ENCODE data around the gene ABCC5.

The ABCC5 gene

DNA sequence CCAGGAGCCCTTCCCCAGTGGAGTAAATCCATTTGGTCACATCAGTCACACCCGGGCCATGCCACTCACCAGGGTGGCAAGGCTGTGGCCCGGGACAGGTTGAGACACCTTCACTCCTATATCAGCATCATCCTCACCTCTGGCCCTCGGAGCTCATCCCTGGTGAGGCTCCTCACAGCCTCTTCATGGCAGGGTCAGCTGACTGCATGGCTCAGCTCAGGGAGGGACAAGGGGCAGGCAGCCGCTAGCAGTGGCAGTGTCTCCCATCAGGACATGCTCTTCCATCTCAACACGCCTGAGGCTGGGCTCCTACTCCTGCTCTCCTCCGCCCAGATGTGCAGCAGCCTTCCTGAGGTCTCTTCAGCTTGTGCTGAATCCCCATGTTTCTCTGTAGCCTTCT is 106.6 kb downstream of the ABCC5 start:
- Histone ChIP-seq H3K36me3 (ENCODE audit: insufficient read depth, low read length) (no peaks in the 10 kb centered on the region), H3K9me2 (replicated peaks; ENCODE audit: low read depth, low read length) (no peaks in the 10 kb centered on the region), H3K79me2 (ENCODE audit: insufficient read depth, low read length) (no peaks in the 10 kb centered on the region), H3K4me3 (ENCODE audit: low read length, poor library complexity, severe bottlenecking) (no peak overlapping the region), H4K20me1 (ENCODE audit: insufficient read depth, low read length, poor library complexity, severe bottlenecking) (no peaks in the 10 kb centered on the region), H3K4me1 (ENCODE audit: insufficient read depth, low read length, poor library complexity, severe bottlenecking) (no peaks in the 10 kb centered on the region), H3K9ac (ENCODE audit: low read depth, low read length, poor library complexity, severe bottlenecking) (no peak overlapping the region), H3K9me3 (ENCODE audit: insufficient read depth, low read depth, low read length) (no peaks in the 10 kb centered on the region), H3K27me3 (ENCODE audit: insufficient read depth, low read length, poor library complexity, severe bottlenecking) (no peaks in the 10 kb centered on the region), H2AFZ (ENCODE audit: low read length) (no peak overlapping the region), H3K4me2 (ENCODE audit: low read depth, low read length, poor library complexity, severe bottlenecking) (no peak overlapping the region), H3F3A (ENCODE audit: low read depth) (no peaks in the 10 kb centered on the region)
- TF ChIP-seq EZH2phosphoT487 (IDR thresholded peaks at IDR 0.05; ENCODE audit: borderline replicate concordance), result no peak
- TF ChIP-seq, protein P1, sequence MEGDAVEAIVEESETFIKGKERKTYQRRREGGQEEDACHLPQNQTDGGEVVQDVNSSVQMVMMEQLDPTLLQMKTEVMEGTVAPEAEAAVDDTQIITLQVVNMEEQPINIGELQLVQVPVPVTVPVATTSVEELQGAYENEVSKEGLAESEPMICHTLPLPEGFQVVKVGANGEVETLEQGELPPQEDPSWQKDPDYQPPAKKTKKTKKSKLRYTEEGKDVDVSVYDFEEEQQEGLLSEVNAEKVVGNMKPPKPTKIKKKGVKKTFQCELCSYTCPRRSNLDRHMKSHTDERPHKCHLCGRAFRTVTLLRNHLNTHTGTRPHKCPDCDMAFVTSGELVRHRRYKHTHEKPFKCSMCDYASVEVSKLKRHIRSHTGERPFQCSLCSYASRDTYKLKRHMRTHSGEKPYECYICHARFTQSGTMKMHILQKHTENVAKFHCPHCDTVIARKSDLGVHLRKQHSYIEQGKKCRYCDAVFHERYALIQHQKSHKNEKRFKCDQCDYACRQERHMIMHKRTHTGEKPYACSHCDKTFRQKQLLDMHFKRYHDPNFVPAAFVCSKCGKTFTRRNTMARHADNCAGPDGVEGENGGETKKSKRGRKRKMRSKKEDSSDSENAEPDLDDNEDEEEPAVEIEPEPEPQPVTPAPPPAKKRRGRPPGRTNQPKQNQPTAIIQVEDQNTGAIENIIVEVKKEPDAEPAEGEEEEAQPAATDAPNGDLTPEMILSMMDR (conservative IDR thresholded peaks at IDR 0.05; ENCODE audit: low read length), result no peak

- Histone ChIP-seq H4K20me1 (ENCODE audit: insufficient read depth, low read length, poor library complexity, severe bottlenecking) (no peaks in the 10 kb centered on the region), H3K4me3 (ENCODE audit: low read length, poor library complexity, severe bottlenecking) (no peak overlapping the region), H3K9me3 (ENCODE audit: insufficient read depth, low read depth, low read length) (no peaks in the 10 kb centered on the region), H3K79me2 (ENCODE audit: insufficient read depth, low read length) (no peaks in the 10 kb centered on the region), H3K4me2 (ENCODE audit: low read depth, low read length, poor library complexity, severe bottlenecking) (no peak overlapping the region), H3F3A (ENCODE audit: low read depth) (no peaks in the 10 kb centered on the region), H3K27me3 (ENCODE audit: insufficient read depth, low read length, poor library complexity, severe bottlenecking) (no peaks in the 10 kb centered on the region), H3K9me2 (replicated peaks; ENCODE audit: low read depth, low read length) (no peaks in the 10 kb centered on the region), H2AFZ (ENCODE audit: low read length) (no peak overlapping the region), H3K4me1 (ENCODE audit: insufficient read depth, low read length, poor library complexity, severe bottlenecking) (no peaks in the 10 kb centered on the region), H3K9ac (ENCODE audit: low read depth, low read length, poor library complexity, severe bottlenecking) (no peak overlapping the region), H3K36me3 (ENCODE audit: insufficient read depth, low read length) (no peaks in the 10 kb centered on the region)
- TF ChIP-seq, protein P1 (conservative IDR thresholded peaks at IDR 0.05; ENCODE audit: low read length), result no peak
These were observed 108.6 kb downstream of the ABCC5 start for GRCh38 chr3:183909030-183909600.

DNA sequence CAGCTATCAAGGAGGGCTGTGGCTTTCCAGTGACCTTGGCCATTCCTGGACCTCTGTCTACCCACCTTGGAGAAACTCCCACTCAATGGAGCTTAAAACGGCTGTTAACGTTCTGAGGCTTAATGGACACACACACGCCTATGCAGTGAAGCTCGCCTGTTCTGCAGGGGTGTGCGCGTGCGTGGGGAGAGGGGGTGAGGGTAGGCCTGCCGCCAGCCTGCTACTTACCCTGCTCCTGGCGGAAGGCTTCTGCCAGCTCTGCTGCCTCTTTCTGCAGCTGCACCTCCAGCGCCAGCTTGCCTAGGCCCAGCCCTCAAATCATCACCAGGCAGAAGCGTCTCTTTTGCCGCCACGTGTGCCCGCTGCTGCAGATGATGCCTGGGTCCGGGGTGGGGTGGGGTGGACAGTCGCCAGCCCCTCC is 109.8 kb downstream of the ABCC5 start:
- Histone ChIP-seq H3K9me2 (replicated peaks; ENCODE audit: low read depth, low read length) (no peaks in the 10 kb centered on the region), H3K4me2 (ENCODE audit: low read depth, low read length, poor library complexity, severe bottlenecking) (no peak overlapping the region), H3F3A (ENCODE audit: low read depth) (no peaks in the 10 kb centered on the region)

More for the DNA sequence above, 109.8 kb downstream of the ABCC5 start:
- Histone ChIP-seq H4K20me1 (ENCODE audit: insufficient read depth, low read length, poor library complexity, severe bottlenecking) (no peaks in the 10 kb centered on the region), H3K4me3 (ENCODE audit: low read length, poor library complexity, severe bottlenecking) (no peak overlapping the region), H3K9ac (ENCODE audit: low read depth, low read length, poor library complexity, severe bottlenecking) (no peak overlapping the region), H3K27me3 (ENCODE audit: insufficient read depth, low read length, poor library complexity, severe bottlenecking) (no peaks in the 10 kb centered on the region), H3K9me3 (ENCODE audit: insufficient read depth, low read depth, low read length) (no peaks in the 10 kb centered on the region), H3K79me2 (ENCODE audit: insufficient read depth, low read length) (no peaks in the 10 kb centered on the region), H2AFZ (ENCODE audit: low read length) (no peak overlapping the region), H3K36me3 (ENCODE audit: insufficient read depth, low read length) (no peaks in the 10 kb centered on the region), H3K4me1 (ENCODE audit: insufficient read depth, low read length, poor library complexity, severe bottlenecking) (no peaks in the 10 kb centered on the region)
- TF ChIP-seq, protein P1 (conservative IDR thresholded peaks at IDR 0.05; ENCODE audit: low read length), result no peak
- no peak for TF ChIP-seq EZH2phosphoT487 (IDR thresholded peaks at IDR 0.05; ENCODE audit: borderline replicate concordance)

Measured in Loucy (cell line).